HEK293T (cell line): ENCODE measurements around the gene IQCN.

Source experiments
- BHLHE40 ChIP-seq: fragments of 450-650 bp; IDR thresholded peaks from 2 replicates; pipeline ENCODE4 v1.6.1; 2016; ENCODE audit warnings: mild to moderate bottlenecking, moderate library complexity, borderline replicate concordance
- FOXA1 ChIP-seq: fragments of 450-650 bp; IDR thresholded peaks from 2 replicates; pipeline ENCODE4 v1.6.1; 2016; ENCODE audit warnings: mild to moderate bottlenecking
- HDGF ChIP-seq: fragments of 450-650 bp; IDR thresholded peaks from 2 replicates; pipeline ENCODE4 v1.6.1; 2017; ENCODE audit warnings: antibody characterized with exemption, borderline replicate concordance
- NFRKB ChIP-seq: fragments of 450-650 bp; IDR thresholded peaks from 2 replicates; pipeline ENCODE4 v1.6.1; 2016; ENCODE audit warnings: mild to moderate bottlenecking, moderate library complexity
- SP1 ChIP-seq: fragments of 450-650 bp; IDR thresholded peaks from 2 replicates; pipeline ENCODE4 v1.6.1; 2017
- ZNF384 ChIP-seq: fragments of 450-650 bp; IDR thresholded peaks from 2 replicates; pipeline ENCODE4 v1.6.1; 2016

- TF ChIP-seq BHLHE40 (no peak), SP1 (no peak), HDGF (no peak), ZNF384 (no peak), NFRKB (no peak), FOXA1 (no peak)
Measured at GRCh38 chr19:18231775-18232174, 42.5 kb downstream of the IQCN start.
